ENCODE data around the gene RBFOX1.

The RBFOX1 gene

GRCh38 chr16:7524419-7524818 is 191.8 kb downstream of the RBFOX1 start:
- no peak for DNase-seq (ENCODE audit: low read depth)

- no peak for DNase-seq (ENCODE audit: low read depth)
These were observed 194.1 kb downstream of the RBFOX1 start for GRCh38 chr16:7526736-7527135.

- DNase-seq (ENCODE audit: low read depth): no peak
These were observed 199.9 kb downstream of the RBFOX1 start for GRCh38 chr16:7532534-7532933.

GRCh38 chr16:7534749-7535148 is 202.1 kb downstream of the RBFOX1 start:
- no peak for DNase-seq (ENCODE audit: low read depth)

- DNase-seq (ENCODE audit: low read depth): no peak
These were observed 208.4 kb downstream of the RBFOX1 start for GRCh38 chr16:7541026-7541425.

- DNase-seq (ENCODE audit: low read depth): no peak
These were observed 212.6 kb downstream of the RBFOX1 start for GRCh38 chr16:7545251-7545650.

GRCh38 chr16:7546948-7547347 is 214.3 kb downstream of the RBFOX1 start:
- no peak for DNase-seq (ENCODE audit: low read depth)

GRCh38 chr16:7547736-7548135 is 215.1 kb downstream of the RBFOX1 start:
- no peak for DNase-seq (ENCODE audit: low read depth)

- no peak for DNase-seq (ENCODE audit: low read depth)
These were observed 216.2 kb downstream of the RBFOX1 start for GRCh38 chr16:7548796-7549318.

- DNase-seq (ENCODE audit: low read depth): no peak
These were observed 217.5 kb downstream of the RBFOX1 start for GRCh38 chr16:7550096-7550495.

- DNase-seq (ENCODE audit: low read depth): no peak
These were observed 222.8 kb downstream of the RBFOX1 start for GRCh38 chr16:7555459-7555858.

- no peak for DNase-seq (ENCODE audit: low read depth)
These were observed 229.3 kb downstream of the RBFOX1 start for GRCh38 chr16:7561908-7562405.

GRCh38 chr16:7566360-7566759 is 233.7 kb downstream of the RBFOX1 start:
- DNase-seq (ENCODE audit: low read depth): no peak

- DNase-seq (ENCODE audit: low read depth): no peak
These were observed 238.7 kb downstream of the RBFOX1 start for GRCh38 chr16:7571366-7571765.

GRCh38 chr16:7577588-7577987 is 244.9 kb downstream of the RBFOX1 start:
- DNase-seq (ENCODE audit: low read depth): no peak

GRCh38 chr16:7579454-7579853 is 246.8 kb downstream of the RBFOX1 start:
- DNase-seq (ENCODE audit: low read depth): no peak

- no peak for DNase-seq (ENCODE audit: low read depth)
These were observed 248.5 kb downstream of the RBFOX1 start for GRCh38 chr16:7581175-7581574.

- no peak for DNase-seq (ENCODE audit: low read depth)
These were observed 250.8 kb downstream of the RBFOX1 start for GRCh38 chr16:7583396-7583795.

- DNase-seq (ENCODE audit: low read depth): no peak
These were observed 251.9 kb downstream of the RBFOX1 start for GRCh38 chr16:7584561-7584960.

- no peak for DNase-seq (ENCODE audit: low read depth)
These were observed 253.1 kb downstream of the RBFOX1 start for GRCh38 chr16:7585705-7586104.

- no peak for DNase-seq (ENCODE audit: low read depth)
These were observed 258.3 kb downstream of the RBFOX1 start for GRCh38 chr16:7590934-7591333.

GRCh38 chr16:7596308-7596707 is 263.7 kb downstream of the RBFOX1 start:
- DNase-seq (ENCODE audit: low read depth): no peak

GRCh38 chr16:7597677-7598076 is 265.0 kb downstream of the RBFOX1 start:
- DNase-seq (ENCODE audit: low read depth): no peak

- no peak for DNase-seq (ENCODE audit: low read depth)
These were observed 268.5 kb downstream of the RBFOX1 start for GRCh38 chr16:7601100-7601499.

Data from fibroblast of the conjunctiva (primary cell).